Measurements from ENCODE around the gene MRO. TPM values are rescaled to one million over a fixed set of nuclear protein-coding genes. Genes with fewer than 3 reads are reported as not detected.
"Not testable (repeated sequence)": the region's sequence is repeated elsewhere in the genome, so short reads cannot be mapped to it uniquely, and the experiment has no call there.

The MRO gene
- total and polyA plus RNA-seq, 8 donors, result 0.13 to 2.0 (median 1.3) TPM; not detected in 3

DNA sequence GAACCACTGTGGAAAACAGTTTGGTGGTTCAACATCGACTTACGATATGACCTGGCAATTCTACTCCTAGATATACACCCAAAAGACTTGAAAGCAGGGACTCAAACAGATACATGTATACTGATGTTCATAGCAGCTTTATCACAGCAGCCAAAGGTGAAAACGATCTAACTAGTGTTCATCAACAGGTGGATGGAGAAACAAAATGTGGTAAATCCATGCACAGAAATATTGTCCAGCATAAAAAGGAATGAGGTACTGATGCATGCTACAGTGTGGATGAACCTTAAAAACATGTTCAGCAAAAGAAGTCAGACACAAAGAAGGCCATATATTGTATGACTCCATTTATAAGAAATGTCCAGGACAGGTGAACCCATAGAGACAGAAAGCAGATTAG lies 36.3 kb downstream of the MRO start:
- TF ChIP-seq POLR2AphosphoS5 (IDR thresholded peaks at IDR 0.05), result no peak
- no peak for TF ChIP-seq CTCF (IDR thresholded peaks at IDR 0.05)
- TF ChIP-seq EP300 (IDR thresholded peaks at IDR 0.05), result no peak
- TF ChIP-seq POLR2A (IDR thresholded peaks at IDR 0.05), result no peak
- Histone ChIP-seq H3K27ac (no peak overlapping the region), H3K4me3 (no peak overlapping the region), H3K9me3 (no peaks in the 10 kb centered on the region), H3K4me1 (no peaks in the 10 kb centered on the region), H3K27me3 (no peaks in the 10 kb centered on the region), H3K36me3 (no peaks in the 10 kb centered on the region)
- no peak for DNase-seq
- intact Hi-C loops (cut with DNase I; ENCODE audit: low total_unique reads), result no loop called here
- 57 to 93% (median 83%) methylated on average over 2 to 3 of the region's 3 CpGs for WGBS, 5 donors

- not testable (repeated sequence) for H3K27ac ChIP-seq, DNase-seq
- intact Hi-C loops (cut with DNase I; ENCODE audit: low total_unique reads), result loop anchor here (5.0 kb wide), 1 partner anchor 272 kb away; no protein-coding TSS in a partner anchor
These were observed 40.8 kb downstream of the MRO start for GRCh38 chr18:50779021-50779420.

DNA sequence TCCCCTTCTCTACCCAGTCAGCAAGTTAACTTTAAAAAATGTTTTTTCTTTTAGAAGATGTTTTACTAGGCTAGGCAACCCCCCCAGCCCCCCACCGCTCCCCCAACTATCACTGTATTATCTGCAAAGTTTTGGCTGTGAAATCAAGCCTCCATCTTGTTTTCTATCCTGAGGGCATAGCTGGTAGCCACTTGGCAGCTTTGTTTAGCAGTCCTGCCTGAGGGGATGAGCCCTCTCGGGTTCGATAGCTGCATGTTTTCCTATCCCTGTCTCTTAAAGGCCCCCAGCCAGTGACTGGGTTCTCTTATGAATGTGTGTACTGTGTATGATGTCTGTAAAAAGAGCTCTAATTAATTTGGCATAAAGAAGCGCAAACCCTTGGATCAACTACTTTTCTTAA lies 43.4 kb downstream of the MRO start:
- Histone ChIP-seq H3K27ac (no peak overlapping the region), H3K4me1 (no peaks in the 10 kb centered on the region), H3K27me3 (no peaks in the 10 kb centered on the region), H3K4me3 (no peak overlapping the region), H3K36me3 (no peaks in the 10 kb centered on the region), H3K9me3 (no peaks in the 10 kb centered on the region)
- WGBS, 5 donors, result 81 to 91% (median 88%) methylated on average over 4 of the region's 4 CpGs
- no peak for TF ChIP-seq CTCF (IDR thresholded peaks at IDR 0.05)
- no peak for DNase-seq
- intact Hi-C loops (cut with DNase I; ENCODE audit: low total_unique reads), result loop anchor here (5.0 kb wide), 1 partner anchor 269 kb away; no protein-coding TSS in a partner anchor

More at GRCh38 chr18:50779021-50779420, 40.8 kb downstream of the MRO start:
- not testable (repeated sequence) for H3K36me3 ChIP-seq, H3K4me1 ChIP-seq, H3K27me3 ChIP-seq, H3K9me3 ChIP-seq, H3K4me3 ChIP-seq
- 71 to 88% (median 77%) methylated on average over 3 of the region's 3 CpGs for WGBS, 5 donors

- TF ChIP-seq EP300 (IDR thresholded peaks at IDR 0.05) (no peak), POLR2AphosphoS5 (IDR thresholded peaks at IDR 0.05) (no peak), POLR2A (IDR thresholded peaks at IDR 0.05) (no peak)
These were observed 44.1 kb downstream of the MRO start for GRCh38 chr18:50775726-50776125.

DNA sequence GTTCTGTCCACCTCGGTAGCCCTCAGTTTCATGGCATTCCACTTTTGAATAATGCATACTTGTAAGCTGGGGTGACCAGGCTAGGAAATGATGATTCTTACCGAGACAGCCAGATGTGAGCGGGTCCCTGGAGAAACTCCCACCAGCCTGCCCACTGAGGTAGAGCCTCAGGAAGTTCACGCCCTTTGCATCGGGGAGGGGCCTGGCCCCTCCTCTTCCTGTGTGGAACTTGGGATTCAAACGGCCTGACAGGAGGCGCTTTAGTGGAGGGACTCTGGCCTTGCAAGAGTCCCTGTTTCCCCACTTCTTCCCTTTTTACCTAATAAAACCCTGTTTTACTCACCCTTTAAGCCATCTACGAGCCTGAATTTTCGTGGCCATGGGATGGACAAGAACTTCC lies 44.6 kb downstream of the MRO start:
- Histone ChIP-seq H3K9me3 (peaks cover 0 to 9% (median 3%) of the 10 kb centered on the region in 4 donors), H3K27ac (no peak overlapping the region), H3K4me1 (no peaks in the 10 kb centered on the region), H3K4me3 (no peak overlapping the region), H3K27me3 (no peaks in the 10 kb centered on the region), H3K36me3 (no peaks in the 10 kb centered on the region)
- 74 to 83% (median 80%) methylated on average over 9 of the region's 9 CpGs for WGBS, 5 donors
- DNase-seq, result no peak
- intact Hi-C loops (cut with DNase I; ENCODE audit: low total_unique reads), result loop anchor here (5.0 kb wide), 1 partner anchor 268 kb away; no protein-coding TSS in a partner anchor
- no peak for TF ChIP-seq CTCF (IDR thresholded peaks at IDR 0.05)
- TF ChIP-seq POLR2AphosphoS5 (IDR thresholded peaks at IDR 0.05), result no peak
- TF ChIP-seq EP300 (IDR thresholded peaks at IDR 0.05), result no peak
- no peak for TF ChIP-seq POLR2A (IDR thresholded peaks at IDR 0.05)

More at GRCh38 chr18:50775726-50776125, 44.1 kb downstream of the MRO start:
- DNase-seq, result no peak
- H3K27me3 ChIP-seq, result no peaks in the 10 kb centered on the region
- H3K27ac ChIP-seq, result no peak overlapping the region
- H3K4me1 ChIP-seq, result no peaks in the 10 kb centered on the region
- no peaks in the 10 kb centered on the region for H3K36me3 ChIP-seq
- H3K9me3 ChIP-seq, result peaks cover 0 to 4% (median 1%) of the 10 kb centered on the region in 4 donors
- WGBS, 5 donors, result 91 to 96% (median 94%) methylated on average over 14 of the region's 14 CpGs
- intact Hi-C loops (cut with DNase I; ENCODE audit: low total_unique reads), result loop anchor here (5.0 kb wide), 1 partner anchor 268 kb away; no protein-coding TSS in a partner anchor
- H3K4me3 ChIP-seq, result no peak overlapping the region
